HL-60 (cell line): ENCODE results near the gene FMN1.

Experiments used
- DNase-seq, 2 experiments: peaks; one replicate each; pipeline ENCODE4 v3.0.0-alpha.2; 2010 to 2020; ENCODE audit warnings: low read depth in 1 of 2, low spot score in 1 of 2
- H3K27ac ChIP-seq: fragments of 250-450 bp; sonication (Bioruptor Pico); replicated peaks from 2 replicates; pipeline ENCODE4 v1.5.1; 2020; ENCODE audit warnings: mild to moderate bottlenecking, moderate library complexity
- H3K27me3 ChIP-seq: fragments of 250-450 bp; sonication (Bioruptor Pico); 2 replicates; pipeline ENCODE4 v1.5.1; 2021; ENCODE audit warnings: mild to moderate bottlenecking, moderate library complexity; ENCODE audit not compliant: insufficient read depth, poor library complexity, severe bottlenecking
- H3K4me3 ChIP-seq: replicated peaks from 2 replicates; pipeline ENCODE4 v1.5.1; 2011; ENCODE audit warnings: mild to moderate bottlenecking, control low read depth, low read length; ENCODE audit not compliant: insufficient read depth
- CTCF ChIP-seq: IDR thresholded peaks from one replicate; pipeline ENCODE4 v1.5.1; 2011; ENCODE audit warnings: low read length, control low read depth, inconsistent platforms; ENCODE audit not compliant: insufficient read depth
- GABPA ChIP-seq: IDR thresholded peaks from 2 replicates; pipeline ENCODE4 v1.6.1; 2012; ENCODE audit warnings: low read depth
- POLR2AphosphoS5 ChIP-seq: IDR thresholded peaks from 2 replicates; pipeline ENCODE4 v1.6.1; 2012; ENCODE audit warnings: low read depth
- REST ChIP-seq: IDR thresholded peaks from 2 replicates; pipeline ENCODE4 v1.6.1; 2012; ENCODE audit warnings: low read depth; ENCODE audit not compliant: insufficient replicate concordance
- SPI1 ChIP-seq: IDR thresholded peaks from 2 replicates; pipeline ENCODE4 v1.6.1; 2012; ENCODE audit warnings: low read depth, mild to moderate bottlenecking, borderline replicate concordance

The FMN1 gene

GRCh38 chr15:33113666-33114373 is 80.7 kb downstream of the FMN1 start:
- H3K4me3 ChIP-seq: no peak overlapping the region
- TF ChIP-seq REST (no peak), GABPA (no peak), POLR2AphosphoS5 (no peak), SPI1 (no peak), CTCF (no peak)
- no peaks in the 10 kb centered on the region for H3K27me3 ChIP-seq
- no peak for DNase-seq
- no peak overlapping the region for H3K27ac ChIP-seq

GRCh38 chr15:33112541-33113105 is 81.9 kb downstream of the FMN1 start:
- H3K27me3 ChIP-seq: peaks cover 2% of the 10 kb centered on the region
- DNase-seq: no peak
- H3K27ac ChIP-seq: no peak overlapping the region
- TF ChIP-seq CTCF (no peak), POLR2AphosphoS5 (no peak), GABPA (no peak), REST (no peak), SPI1 (no peak)
- H3K4me3 ChIP-seq: no peak overlapping the region

GRCh38 chr15:33111041-33111451 is 83.5 kb downstream of the FMN1 start:
- Histone ChIP-seq H3K27me3 (peaks cover 4% of the 10 kb centered on the region), H3K4me3 (no peak overlapping the region), H3K27ac (no peak overlapping the region)
- TF ChIP-seq SPI1 (no peak), REST (no peak), POLR2AphosphoS5 (no peak), GABPA (no peak), CTCF (no peak)
- no peak for DNase-seq
